ENCODE data around the gene TYRP1. TPM values are rescaled to one million over a fixed set of nuclear protein-coding genes. Genes with fewer than 3 reads are reported as not detected.

The TYRP1 gene
- total RNA-seq, 2 experiments from 2014 or later = not detected

DNA sequence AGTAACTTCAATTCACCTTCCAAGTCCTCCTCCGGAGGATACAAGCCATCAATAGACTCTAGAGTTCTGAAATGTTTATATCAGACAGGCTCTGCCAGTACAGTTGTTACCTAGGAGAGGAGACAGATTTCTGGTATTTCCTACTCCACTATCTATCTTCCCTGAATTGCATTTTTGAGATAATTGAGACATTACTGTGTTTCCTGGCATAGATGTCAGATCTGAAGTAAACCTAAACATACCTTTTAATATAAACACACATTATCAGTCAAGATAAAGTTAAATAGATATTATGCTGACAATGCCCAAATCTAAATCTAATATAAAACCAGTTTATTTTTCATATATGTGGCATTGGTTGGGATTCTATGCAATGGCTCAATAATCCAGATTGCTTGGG, 8.2 kb upstream of the TYRP1 start:
- Histone ChIP-seq H3K4me1 (ENCODE audit: insufficient read depth, low read length, poor library complexity, severe bottlenecking) (no peaks in the 10 kb centered on the region), H3K4me3 (ENCODE audit: low read depth, low read length, poor library complexity, severe bottlenecking) (no peak overlapping the region), H4K20me1 (ENCODE audit: insufficient read depth, low read length) (no peaks in the 10 kb centered on the region), H3K36me3 (ENCODE audit: insufficient read depth, low read length) (no peaks in the 10 kb centered on the region), H3K4me2 (ENCODE audit: low read length) (no peak overlapping the region), H3K79me2 (ENCODE audit: insufficient read depth, low read depth, low read length) (no peaks in the 10 kb centered on the region), H3K9me2 (ENCODE audit: insufficient read depth, low read length) (no peaks in the 10 kb centered on the region), H3K9me3 (ENCODE audit: low read length) (no peaks in the 10 kb centered on the region), H2AFZ (ENCODE audit: low read length) (no peak overlapping the region), H3K27ac (ENCODE audit: low read depth, low read length, poor library complexity, severe bottlenecking) (no peak overlapping the region)
- no TSS peak for BruUV-seq (replicated peaks)
- TF ChIP-seq, protein P1, sequence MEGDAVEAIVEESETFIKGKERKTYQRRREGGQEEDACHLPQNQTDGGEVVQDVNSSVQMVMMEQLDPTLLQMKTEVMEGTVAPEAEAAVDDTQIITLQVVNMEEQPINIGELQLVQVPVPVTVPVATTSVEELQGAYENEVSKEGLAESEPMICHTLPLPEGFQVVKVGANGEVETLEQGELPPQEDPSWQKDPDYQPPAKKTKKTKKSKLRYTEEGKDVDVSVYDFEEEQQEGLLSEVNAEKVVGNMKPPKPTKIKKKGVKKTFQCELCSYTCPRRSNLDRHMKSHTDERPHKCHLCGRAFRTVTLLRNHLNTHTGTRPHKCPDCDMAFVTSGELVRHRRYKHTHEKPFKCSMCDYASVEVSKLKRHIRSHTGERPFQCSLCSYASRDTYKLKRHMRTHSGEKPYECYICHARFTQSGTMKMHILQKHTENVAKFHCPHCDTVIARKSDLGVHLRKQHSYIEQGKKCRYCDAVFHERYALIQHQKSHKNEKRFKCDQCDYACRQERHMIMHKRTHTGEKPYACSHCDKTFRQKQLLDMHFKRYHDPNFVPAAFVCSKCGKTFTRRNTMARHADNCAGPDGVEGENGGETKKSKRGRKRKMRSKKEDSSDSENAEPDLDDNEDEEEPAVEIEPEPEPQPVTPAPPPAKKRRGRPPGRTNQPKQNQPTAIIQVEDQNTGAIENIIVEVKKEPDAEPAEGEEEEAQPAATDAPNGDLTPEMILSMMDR (conservative IDR thresholded peaks at IDR 0.05; ENCODE audit: low read length) = no peak
- TF ChIP-seq EZH2phosphoT487 (IDR thresholded peaks at IDR 0.05; ENCODE audit: borderline replicate concordance, low read depth, low read length) = no peak
- DNase-seq (ENCODE audit: low spot score) = no peak
- ChIA-PET POLR2A (no interaction called here), CTCF (ENCODE audit: unreplicated experiment) (no interaction called here)
- intact Hi-C loops (cut with micrococcal nuclease; ENCODE audit: unreplicated experiment) = no loop called here

DNA sequence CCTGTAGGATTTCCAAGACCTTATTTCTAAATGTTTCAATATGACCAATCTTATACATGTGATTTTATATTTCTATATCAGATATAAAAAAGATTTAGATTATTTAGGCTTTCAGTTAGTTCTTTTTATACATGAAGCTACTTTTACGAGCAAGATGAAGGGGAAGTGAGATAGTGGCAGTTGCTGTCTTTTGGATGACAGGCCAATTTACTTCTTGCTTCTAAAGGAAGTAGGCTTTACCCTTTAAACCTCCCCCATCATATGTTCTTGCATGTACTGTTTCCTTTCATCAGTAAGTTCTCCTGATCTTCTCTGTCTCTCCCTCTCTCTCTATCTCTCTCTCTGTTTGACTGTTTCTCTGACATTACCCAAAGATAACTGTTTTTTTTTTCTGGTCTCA, 4.0 kb upstream of the TYRP1 start:
- DNase-seq (ENCODE audit: low spot score) = no peak

DNA sequence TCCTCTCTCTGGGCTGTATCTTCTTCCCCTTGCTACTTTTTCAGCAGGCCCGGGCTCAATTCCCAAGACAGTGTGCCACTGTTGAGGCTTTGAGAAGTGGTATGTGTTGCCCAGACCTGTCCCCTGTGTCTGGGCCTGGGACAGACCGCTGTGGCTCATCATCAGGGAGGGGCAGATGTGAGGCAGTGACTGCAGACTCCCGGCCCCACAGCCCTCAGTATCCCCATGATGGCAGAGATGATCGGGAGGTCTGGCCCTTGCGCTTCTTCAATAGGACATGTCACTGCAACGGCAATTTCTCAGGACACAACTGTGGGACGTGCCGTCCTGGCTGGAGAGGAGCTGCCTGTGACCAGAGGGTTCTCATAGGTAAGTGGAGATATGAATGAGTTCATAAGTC, 828 bp downstream of the TYRP1 start:
- Histone ChIP-seq H3K36me3 (ENCODE audit: insufficient read depth, low read length) (no peaks in the 10 kb centered on the region), H3K9me2 (ENCODE audit: insufficient read depth, low read length) (no peaks in the 10 kb centered on the region), H3K4me2 (ENCODE audit: low read length) (no peak overlapping the region), H3K4me3 (ENCODE audit: low read depth, low read length, poor library complexity, severe bottlenecking) (no peak overlapping the region), H3K79me2 (ENCODE audit: insufficient read depth, low read depth, low read length) (no peaks in the 10 kb centered on the region), H2AFZ (ENCODE audit: low read length) (no peak overlapping the region), H3K9me3 (ENCODE audit: low read length) (no peaks in the 10 kb centered on the region), H4K20me1 (ENCODE audit: insufficient read depth, low read length) (no peaks in the 10 kb centered on the region), H3K4me1 (ENCODE audit: insufficient read depth, low read length, poor library complexity, severe bottlenecking) (no peaks in the 10 kb centered on the region), H3K27ac (ENCODE audit: low read depth, low read length, poor library complexity, severe bottlenecking) (no peak overlapping the region)
- ChIA-PET CTCF (ENCODE audit: unreplicated experiment) (no interaction called here), POLR2A (no interaction called here)
- no peak for TF ChIP-seq EZH2phosphoT487 (IDR thresholded peaks at IDR 0.05; ENCODE audit: borderline replicate concordance, low read depth, low read length)
- TF ChIP-seq, protein P1 (conservative IDR thresholded peaks at IDR 0.05; ENCODE audit: low read length) = no peak
- BruUV-seq (replicated peaks) = no TSS peak
- intact Hi-C loops (cut with micrococcal nuclease; ENCODE audit: unreplicated experiment) = no loop called here
- no peak for DNase-seq (ENCODE audit: low spot score)

More for the DNA sequence above, 4.0 kb upstream of the TYRP1 start:
- Histone ChIP-seq H3K9me2 (ENCODE audit: insufficient read depth, low read length) (no peaks in the 10 kb centered on the region), H3K9me3 (ENCODE audit: low read length) (no peaks in the 10 kb centered on the region), H3K27ac (ENCODE audit: low read depth, low read length, poor library complexity, severe bottlenecking) (no peak overlapping the region), H4K20me1 (ENCODE audit: insufficient read depth, low read length) (no peaks in the 10 kb centered on the region), H3K4me2 (ENCODE audit: low read length) (no peak overlapping the region), H3K36me3 (ENCODE audit: insufficient read depth, low read length) (no peaks in the 10 kb centered on the region), H3K4me1 (ENCODE audit: insufficient read depth, low read length, poor library complexity, severe bottlenecking) (no peaks in the 10 kb centered on the region), H3K79me2 (ENCODE audit: insufficient read depth, low read depth, low read length) (no peaks in the 10 kb centered on the region), H2AFZ (ENCODE audit: low read length) (no peak overlapping the region), H3K4me3 (ENCODE audit: low read depth, low read length, poor library complexity, severe bottlenecking) (no peak overlapping the region)
- POLR2A ChIA-PET = no interaction called here
- CTCF ChIA-PET (ENCODE audit: unreplicated experiment) = no interaction called here
- TF ChIP-seq, protein P1 (conservative IDR thresholded peaks at IDR 0.05; ENCODE audit: low read length) = no peak
- TF ChIP-seq EZH2phosphoT487 (IDR thresholded peaks at IDR 0.05; ENCODE audit: borderline replicate concordance, low read depth, low read length) = no peak
- no TSS peak for BruUV-seq (replicated peaks)
- intact Hi-C loops (cut with micrococcal nuclease; ENCODE audit: unreplicated experiment) = no loop called here
